ENCODE results near the gene PPTC7.
A peak's percentile ranks its signal among the peaks of the same experiment; 100 is the strongest.

PPTC7 gene

GRCh38 chr12:110583137-110584059 is at the start of gene PPTC7:
Gene PPTC7, minus strand, starts transcription at chr12:110583318. Its CDS starts 287 bp downstream, at chr12:110583031.
- no peak for TF ChIP-seq CTCF (IDR thresholded peaks at IDR 0.05; ENCODE audit: extremely low read depth, insufficient read depth, missing control alignments)
- in situ Hi-C loops (cut with MboI; ENCODE audit: low pct_unique_long_range_greater_than_20kb, low sequenced_read_pairs, unreplicated experiment): no loop called here
- DNase-seq (ENCODE audit: low spot score): peak; percentile 94

- TF ChIP-seq CTCF (IDR thresholded peaks at IDR 0.05; ENCODE audit: extremely low read depth, insufficient read depth, missing control alignments): no peak
- DNase-seq (ENCODE audit: low spot score): no peak
- in situ Hi-C loops (cut with MboI; ENCODE audit: low pct_unique_long_range_greater_than_20kb, low sequenced_read_pairs, unreplicated experiment): no loop called here
Measured at GRCh38 chr12:110627500-110628195, 44.5 kb upstream of the PPTC7 start.

GRCh38 chr12:110622582-110622981 is 39.5 kb upstream of the PPTC7 start:
- DNase-seq (ENCODE audit: low spot score): no peak
- TF ChIP-seq CTCF (IDR thresholded peaks at IDR 0.05; ENCODE audit: extremely low read depth, insufficient read depth, missing control alignments): no peak
- in situ Hi-C loops (cut with MboI; ENCODE audit: low pct_unique_long_range_greater_than_20kb, low sequenced_read_pairs, unreplicated experiment): no loop called here

GRCh38 chr12:110619534-110619953 is 36.4 kb upstream of the PPTC7 start:
- in situ Hi-C loops (cut with MboI; ENCODE audit: low pct_unique_long_range_greater_than_20kb, low sequenced_read_pairs, unreplicated experiment): loop anchor here (10.0 kb wide), 1 partner anchor 205 kb away; no protein-coding TSS in a partner anchor
- DNase-seq (ENCODE audit: low spot score): peak; percentile 50
- TF ChIP-seq CTCF (IDR thresholded peaks at IDR 0.05; ENCODE audit: extremely low read depth, insufficient read depth, missing control alignments): peak; percentile 52

GRCh38 chr12:110616471-110617115 is 33.5 kb upstream of the PPTC7 start:
- DNase-seq (ENCODE audit: low spot score): no peak
- no peak for TF ChIP-seq CTCF (IDR thresholded peaks at IDR 0.05; ENCODE audit: extremely low read depth, insufficient read depth, missing control alignments)
- in situ Hi-C loops (cut with MboI; ENCODE audit: low pct_unique_long_range_greater_than_20kb, low sequenced_read_pairs, unreplicated experiment): loop anchor here (10.0 kb wide), 1 partner anchor 208 kb away; no protein-coding TSS in a partner anchor

GRCh38 chr12:110615171-110615570 is 32.1 kb upstream of the PPTC7 start:
- DNase-seq (ENCODE audit: low spot score): peak; percentile 45
- in situ Hi-C loops (cut with MboI; ENCODE audit: low pct_unique_long_range_greater_than_20kb, low sequenced_read_pairs, unreplicated experiment): loop anchor here (10.0 kb wide), 1 partner anchor 210 kb away; no protein-coding TSS in a partner anchor
- TF ChIP-seq CTCF (IDR thresholded peaks at IDR 0.05; ENCODE audit: extremely low read depth, insufficient read depth, missing control alignments): no peak
